Epithelial cell of prostate (primary cell): ENCODE data around the gene KMT2C.
"Not testable (repeated sequence)": the region's sequence is repeated elsewhere in the genome, so short reads cannot be mapped to it uniquely, and the experiment has no call there.

Source experiments
- DNase-seq: peaks from one replicate; pipeline ENCODE4 v3.0.0-alpha.2; 2011; ENCODE audit warnings: low read depth, low spot score
- H3K27ac ChIP-seq: fragments of 450-650 bp; 2 replicates; pipeline ENCODE4 v1.5.1; 2017; ENCODE audit warnings: mild to moderate bottlenecking

The KMT2C gene

GRCh38 chr7:152442330-152442835, 6.6 kb upstream of the KMT2C start:
- H3K27ac ChIP-seq, result no peak overlapping the region
- no peak for DNase-seq

GRCh38 chr7:152441810-152442209, 6.0 kb upstream of the KMT2C start:
- DNase-seq, H3K27ac ChIP-seq: not testable (repeated sequence)

- H3K27ac ChIP-seq, DNase-seq: not testable (repeated sequence)
Observed at GRCh38 chr7:152441168-152441567, 5.4 kb upstream of the KMT2C start.

GRCh38 chr7:152438017-152438416, 2.2 kb upstream of the KMT2C start:
- DNase-seq, result not testable (repeated sequence)

GRCh38 chr7:152436931-152437575, 1.2 kb upstream of the KMT2C start:
- DNase-seq, result not testable (repeated sequence)

More at GRCh38 chr7:152438017-152438416, 2.2 kb upstream of the KMT2C start:
- not testable (repeated sequence) for H3K27ac ChIP-seq

GRCh38 chr7:152436111-152436930, 518 bp upstream of the KMT2C start:
- peak overlapping the region; percentile 89 for H3K27ac ChIP-seq
- DNase-seq, result peak; percentile 43

More at GRCh38 chr7:152436931-152437575, 1.2 kb upstream of the KMT2C start:
- peak overlapping the region; percentile 89 for H3K27ac ChIP-seq

- DNase-seq, result not testable (repeated sequence)
- H3K27ac ChIP-seq, result peak overlapping the region; percentile 89
Observed at GRCh38 chr7:152434511-152435383, 1.1 kb downstream of the KMT2C start.

GRCh38 chr7:152433721-152434490, 1.9 kb downstream of the KMT2C start:
- peak overlapping the region; percentile 89 for H3K27ac ChIP-seq
- not testable (repeated sequence) for DNase-seq

- not testable (repeated sequence) for DNase-seq, H3K27ac ChIP-seq
Observed at GRCh38 chr7:152432735-152433134, 3.1 kb downstream of the KMT2C start.

- DNase-seq, result no peak
- H3K27ac ChIP-seq, result no peak overlapping the region
Observed at GRCh38 chr7:152430854-152431253, 4.9 kb downstream of the KMT2C start.

- not testable (repeated sequence) for H3K27ac ChIP-seq, DNase-seq
Observed at GRCh38 chr7:152430118-152430517, 5.7 kb downstream of the KMT2C start.

- peak overlapping the region; percentile 7 for H3K27ac ChIP-seq
Observed at GRCh38 chr7:152424348-152425108, 11.3 kb downstream of the KMT2C start.

GRCh38 chr7:152423991-152424347, 11.8 kb downstream of the KMT2C start:
- no peak overlapping the region for H3K27ac ChIP-seq
- no peak for DNase-seq

More at GRCh38 chr7:152424348-152425108, 11.3 kb downstream of the KMT2C start:
- DNase-seq, result no peak

GRCh38 chr7:152423171-152423570, 12.6 kb downstream of the KMT2C start:
- H3K27ac ChIP-seq, result not testable (repeated sequence)

GRCh38 chr7:152420950-152421349, 14.9 kb downstream of the KMT2C start:
- DNase-seq, H3K27ac ChIP-seq: not testable (repeated sequence)

More at GRCh38 chr7:152423171-152423570, 12.6 kb downstream of the KMT2C start:
- not testable (repeated sequence) for DNase-seq

- no peak for DNase-seq
Observed at GRCh38 chr7:152419473-152420429, 16.1 kb downstream of the KMT2C start.

GRCh38 chr7:152414779-152415178, 21.0 kb downstream of the KMT2C start:
- no peak for DNase-seq
- no peak overlapping the region for H3K27ac ChIP-seq

More at GRCh38 chr7:152419473-152420429, 16.1 kb downstream of the KMT2C start:
- H3K27ac ChIP-seq, result no peak overlapping the region
